IMR-90 (cell line): ENCODE measurements around the gene ZNF541. TPM values are rescaled to one million over a fixed set of nuclear protein-coding genes. Genes with fewer than 3 reads are reported as not detected.
A peak's percentile ranks its signal among the peaks of the same experiment; 100 is the strongest.

ENCODE experiments used
- ATAC-seq: fragments of 200-7000 bp; cut with Tn5 transposase; 2 replicates; pipeline ENCODE4 v1.9.1; 2020; ENCODE audit warnings: low read depth, mild to moderate bottlenecking, moderate library complexity
- BruUV-seq: library from RNA; stranded (reverse); fragments of 400-500 nt; replicated peaks from 2 replicates; lab custom pipeline; 2021; lab: Mats Ljungman, UMichigan
- CTCF ChIA-PET: fragments of 300-600 bp; formaldehyde crosslinking; extraction: SDS; loops from one replicate; lab custom pipeline; 2021; ENCODE audit warnings: antibody characterized with exemption; lab: Yijun Ruan, JAX
- POLR2A ChIA-PET: fragments of 300-600 bp; sonication (Branson Sonifier 250); formaldehyde crosslinking; loops from one replicate; lab custom pipeline; 2022; ENCODE audit warnings: antibody characterized with exemption; ENCODE audit not compliant: unreplicated experiment; lab: Charles Lee
- DNase-seq: peaks from one replicate; pipeline ENCODE4 v3.0.0; 2013
- H2AFZ ChIP-seq: replicated peaks from 2 replicates; pipeline ENCODE3; 2013; ENCODE audit warnings: low read length, mild to moderate bottlenecking; ENCODE audit not compliant: poor library complexity
- H2AK5ac ChIP-seq: 2 replicates; pipeline ENCODE4 v1.6.1; 2013; ENCODE audit warnings: low read depth, low read length, inconsistent platforms
- H2AK9ac ChIP-seq: replicated peaks from 2 replicates; pipeline ENCODE3; 2013; ENCODE audit warnings: mild to moderate bottlenecking, low read depth, low read length, moderate library complexity; ENCODE audit not compliant: poor library complexity
- H2BK120ac ChIP-seq: 2 replicates; pipeline ENCODE4 v1.6.1; 2013; ENCODE audit warnings: low read depth, low read length, inconsistent platforms
- H2BK15ac ChIP-seq: 3 replicates; pipeline ENCODE4 v1.6.1; 2013; ENCODE audit warnings: low read depth, low read length, inconsistent platforms
- H2BK20ac ChIP-seq: 2 replicates; pipeline ENCODE4 v1.6.1; 2013; ENCODE audit warnings: low read depth, mild to moderate bottlenecking, inconsistent platforms, low read length, moderate library complexity
- H2BK5ac ChIP-seq: 2 replicates; pipeline ENCODE4 v1.6.1; 2013; ENCODE audit warnings: mild to moderate bottlenecking, low read depth, low read length, inconsistent platforms; ENCODE audit not compliant: poor library complexity, severe bottlenecking
- H3K14ac ChIP-seq: replicated peaks from 2 replicates; pipeline ENCODE4 v1.6.1; 2013; ENCODE audit warnings: low read depth, low read length, inconsistent platforms
- H3K18ac ChIP-seq: 2 replicates; pipeline ENCODE4 v1.6.1; 2013; ENCODE audit warnings: low read depth, low read length, control low read depth
- H3K23ac ChIP-seq: 2 replicates; pipeline ENCODE4 v1.6.1; 2013; ENCODE audit warnings: low read depth, low read length, inconsistent platforms
- H3K27ac ChIP-seq: 2 replicates; pipeline ENCODE4 v1.5.1; 2013; ENCODE audit warnings: mild to moderate bottlenecking, control low read depth, low read length; ENCODE audit not compliant: insufficient read depth
- H3K27me3 ChIP-seq: 2 replicates; pipeline ENCODE4 v1.6.1; 2013; ENCODE audit warnings: low read length; ENCODE audit not compliant: control insufficient read depth, insufficient read depth
- H3K36me3 ChIP-seq: 2 replicates; pipeline ENCODE4 v1.6.1; 2013; ENCODE audit warnings: low read length, mixed read lengths; ENCODE audit not compliant: control insufficient read depth, insufficient read depth
- H3K4ac ChIP-seq: 2 replicates; pipeline ENCODE4 v1.6.1; 2013; ENCODE audit warnings: low read depth, low read length, inconsistent platforms
- H3K4me1 ChIP-seq: 2 replicates; pipeline ENCODE4 v1.6.1; 2013; ENCODE audit warnings: low read length, mixed read lengths; ENCODE audit not compliant: control insufficient read depth, insufficient read depth
- H3K4me2 ChIP-seq: 2 replicates; pipeline ENCODE4 v1.6.1; 2013; ENCODE audit warnings: low read depth, mild to moderate bottlenecking, control low read depth, low read length, moderate library complexity
- H3K4me3 ChIP-seq: 2 replicates; pipeline ENCODE4 v1.5.1; 2013; ENCODE audit warnings: low read depth, mild to moderate bottlenecking, control low read depth, low read length, moderate library complexity; ENCODE audit not compliant: insufficient read depth
- H3K56ac ChIP-seq: 2 replicates; pipeline ENCODE4 v1.6.1; 2013; ENCODE audit warnings: low read length, inconsistent platforms; ENCODE audit not compliant: insufficient read depth; ENCODE audit errors: extremely low read depth
- H3K79me1 ChIP-seq, 2 experiments: 2 replicates each; pipeline ENCODE4 v1.6.1; 2013; ENCODE audit warnings: low read length in 2 of 2, inconsistent platforms in 1 of 2, low read depth in 1 of 2
- H3K9ac ChIP-seq: 2 replicates; pipeline ENCODE4 v1.6.1; 2013; ENCODE audit warnings: low read depth, low read length, control low read depth
- H3K9me1 ChIP-seq: 2 replicates; pipeline ENCODE4 v1.6.1; 2013; ENCODE audit warnings: low read length, inconsistent platforms; ENCODE audit not compliant: insufficient read depth
- H3K9me3 ChIP-seq: 2 replicates; pipeline ENCODE4 v1.6.1; 2013; ENCODE audit warnings: low read length; ENCODE audit not compliant: control insufficient read depth, insufficient read depth
- H4K20me1 ChIP-seq: 2 replicates; pipeline ENCODE4 v1.6.1; 2013; ENCODE audit warnings: low read length, inconsistent platforms; ENCODE audit not compliant: insufficient read depth
- H4K5ac ChIP-seq: 2 replicates; pipeline ENCODE4 v1.6.1; 2013; ENCODE audit warnings: mild to moderate bottlenecking, low read depth, low read length, control low read depth
- H4K8ac ChIP-seq, 2 experiments: 2 replicates each; pipeline ENCODE4 v1.6.1; 2013; ENCODE audit warnings: low read depth in 2 of 2, low read length in 2 of 2, control low read depth in 1 of 2, inconsistent platforms in 1 of 2
- H4K91ac ChIP-seq: 2 replicates; pipeline ENCODE4 v1.6.1; 2013; ENCODE audit warnings: low read depth, low read length, inconsistent platforms; ENCODE audit not compliant: insufficient read depth
- BHLHE40 ChIP-seq: fragments of 150-350 bp; IDR thresholded peaks from 2 replicates; pipeline ENCODE4 v1.6.1; 2016; ENCODE audit warnings: mild to moderate bottlenecking, low read depth, low read length
- CEBPB ChIP-seq: IDR thresholded peaks from 2 replicates; pipeline ENCODE4 v1.6.1; 2012; ENCODE audit warnings: low read depth, low read length, improper control_type of control experiment
- MAFK ChIP-seq: IDR thresholded peaks from 2 replicates; pipeline ENCODE4 v1.6.1; 2012; ENCODE audit warnings: low read depth, low read length, improper control_type of control experiment
- MXI1 ChIP-seq: IDR thresholded peaks from 2 replicates; pipeline ENCODE4 v1.6.1; 2012; ENCODE audit warnings: low read depth, mild to moderate bottlenecking, low read length, moderate library complexity, borderline replicate concordance
- POLR2A ChIP-seq: IDR thresholded peaks from 2 replicates; pipeline ENCODE4 v1.6.1; 2012; ENCODE audit warnings: mild to moderate bottlenecking, low read depth, low read length
- WGBS, 2 experiments: methylation state at CpG; one replicate each; pipeline versions ENCODE4 v1.1.5 to v1.1.7; 2013; ENCODE audit warnings: missing lambda C conversion rate in 2 of 2; ENCODE audit not compliant: insufficient read length in 1 of 2; ENCODE audit errors: extremely low coverage in 2 of 2; 5-methylcytosine and 5-hydroxymethylcytosine counted together
- dilution Hi-C: fragments of 300-500 bp; cut with HindIII; formaldehyde crosslinking; loops from one replicate; pipeline ENCODE4 v1.14.3; 2018; ENCODE audit warnings: low sequenced_read_pairs; ENCODE audit not compliant: unreplicated experiment
- in situ Hi-C: fragments of 300-500 bp; cut with MboI; formaldehyde crosslinking; loops from 3 replicates; pipeline ENCODE4 v1.14.3; 2019; ENCODE audit warnings: low sequenced_read_pairs, inconsistent platforms, mixed read lengths
- intact Hi-C: fragments of 100-400 bp; cut with micrococcal nuclease; formaldehyde crosslinking; loops from 2 replicates; pipeline ENCODE4 v1.10.0; 2022
- polyA plus RNA-seq, 3 experiments: library from polyadenylated mRNA; depleted of rRNA; stranded (reverse); fragments of >200 nt; gene quantifications; 2 replicates each; pipeline ENCODE4 v1.2.3, GENCODE V29; 2012; ENCODE audit warnings: low replicate concordance in 1 of 3
- total RNA-seq: library from RNA; depleted of rRNA; stranded (reverse); fragments of >200 nt; gene quantifications from 2 replicates; pipeline ENCODE4 v1.2.3, GENCODE V29; 2012
- TF ChIP-seq, protein P1 (sequence below): fragments of 150-350 bp; IDR thresholded peaks from 2 replicates; pipeline ENCODE4 v1.6.1; 2017; ENCODE audit warnings: mild to moderate bottlenecking, antibody characterized with exemption, low read length, low read depth

ZNF541 gene
- total and polyA plus RNA-seq, 2 of the 4 experiments (the other 2 are of a cell fraction), result not detected

DNA sequence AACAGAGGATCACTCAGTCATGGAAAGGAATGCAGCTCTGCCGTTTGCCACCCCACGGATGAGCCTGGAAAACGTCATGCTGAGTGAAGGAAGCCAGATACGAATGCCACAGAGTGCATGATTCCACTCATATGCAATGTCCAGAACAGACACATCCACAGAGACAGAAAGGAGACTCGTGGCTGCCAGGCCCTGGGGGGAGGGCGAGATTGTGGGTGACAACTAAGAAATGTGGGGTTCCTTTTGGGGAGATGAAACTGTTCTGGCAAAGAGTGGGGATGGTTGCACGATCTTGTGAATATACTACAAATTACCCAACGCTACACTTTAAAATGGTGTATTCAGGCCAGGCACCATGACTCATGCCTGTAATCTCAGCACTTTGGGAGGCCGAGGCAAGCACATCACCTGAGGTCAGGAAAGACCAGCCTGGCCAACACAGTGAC is 30.9 kb downstream of the ZNF541 start:
- H3K9ac ChIP-seq, result no peak overlapping the region
- H2BK120ac ChIP-seq, result no peak overlapping the region
- H3K14ac ChIP-seq, result no peak overlapping the region
- no peaks in the 10 kb centered on the region for H3K36me3 ChIP-seq
- intact Hi-C loops (no loop called here), dilution Hi-C loops (no loop called here), in situ Hi-C loops (no loop called here)
- no peak overlapping the region for H2AK9ac ChIP-seq
- WGBS, 2 experiments, result no CpG with 5 or more reads among the region's 9 CpGs
- H3K79me1 ChIP-seq, result no peaks in the 10 kb centered on the region
- no TSS peak for BruUV-seq
- H3K27ac ChIP-seq, result no peak overlapping the region
- ATAC-seq (peak; percentile 63), DNase-seq (peak; percentile 59)
- H3K4me1 ChIP-seq, result peaks cover 3% of the 10 kb centered on the region
- no peak overlapping the region for H3K18ac ChIP-seq
- H3K9me3 ChIP-seq, result no peaks in the 10 kb centered on the region
- no peak overlapping the region for H4K8ac ChIP-seq
- H3K23ac ChIP-seq, result no peak overlapping the region
- H3K4me2 ChIP-seq, result no peak overlapping the region
- CTCF ChIA-PET, result no interaction called here
- no peak for TF ChIP-seq CEBPB
- TF ChIP-seq POLR2A, result no peak
- no peak for TF ChIP-seq MXI1
- TF ChIP-seq BHLHE40, result no peak
- no peak for TF ChIP-seq MAFK
- TF ChIP-seq, protein P1, sequence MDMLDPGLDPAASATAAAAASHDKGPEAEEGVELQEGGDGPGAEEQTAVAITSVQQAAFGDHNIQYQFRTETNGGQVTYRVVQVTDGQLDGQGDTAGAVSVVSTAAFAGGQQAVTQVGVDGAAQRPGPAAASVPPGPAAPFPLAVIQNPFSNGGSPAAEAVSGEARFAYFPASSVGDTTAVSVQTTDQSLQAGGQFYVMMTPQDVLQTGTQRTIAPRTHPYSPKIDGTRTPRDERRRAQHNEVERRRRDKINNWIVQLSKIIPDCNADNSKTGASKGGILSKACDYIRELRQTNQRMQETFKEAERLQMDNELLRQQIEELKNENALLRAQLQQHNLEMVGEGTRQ, result no peak
- no peak overlapping the region for H2BK20ac ChIP-seq
- H4K5ac ChIP-seq, result no peak overlapping the region
- no peak overlapping the region for H3K56ac ChIP-seq
- no peak overlapping the region for H2AK5ac ChIP-seq
- no peaks in the 10 kb centered on the region for H4K20me1 ChIP-seq
- peak overlapping the region; percentile 57 for H2AFZ ChIP-seq
- no peak overlapping the region for H2BK5ac ChIP-seq
- H3K4me3 ChIP-seq, result no peak overlapping the region
- H2BK15ac ChIP-seq, result no peak overlapping the region; the same call in 2 of the 3 replicates
- no peaks in the 10 kb centered on the region for H3K9me1 ChIP-seq
- H4K91ac ChIP-seq, result no peak overlapping the region
- POLR2A ChIA-PET, result no interaction called here
- no peak overlapping the region for H3K4ac ChIP-seq
- H3K27me3 ChIP-seq, result peaks cover 41% of the 10 kb centered on the region
